MM.1S (cell line): ENCODE results near the gene NDEL1.

Source experiments
- DNase-seq: peaks from one replicate; pipeline ENCODE4 v3.0.0-alpha.2; 2015
- H2AFZ ChIP-seq: fragments of 300-600 bp; sonication (generic); 2 replicates; pipeline ENCODE4 v1.6.0; 2016; ENCODE audit warnings: antibody characterized with exemption, low read length
- H3F3A ChIP-seq: fragments of 300-600 bp; sonication (generic); 2 replicates; pipeline ENCODE4 v1.6.1; 2016; ENCODE audit warnings: mild to moderate bottlenecking, antibody characterized with exemption, low read length, moderate library complexity, mixed read lengths; ENCODE audit not compliant: insufficient read depth
- H3K27ac ChIP-seq: fragments of 300-600 bp; sonication (generic); 2 replicates; pipeline ENCODE4 v1.5.1; 2016; ENCODE audit warnings: mild to moderate bottlenecking, low read length
- H3K27me3 ChIP-seq: fragments of 300-600 bp; sonication (generic); replicated peaks from 2 replicates; pipeline ENCODE4 v1.6.0; 2016; ENCODE audit warnings: low read length; ENCODE audit not compliant: insufficient read depth
- H3K36me3 ChIP-seq: fragments of 300-600 bp; sonication (generic); replicated peaks from 2 replicates; pipeline ENCODE4 v1.6.1; 2016; ENCODE audit warnings: mild to moderate bottlenecking, low read length, mixed read lengths; ENCODE audit not compliant: insufficient read depth
- H3K4me1 ChIP-seq: fragments of 300-600 bp; sonication (generic); 2 replicates; pipeline ENCODE4 v1.6.1; 2016; ENCODE audit warnings: low read length, mixed read lengths
- H3K4me2 ChIP-seq: fragments of 300-600 bp; sonication (generic); 2 replicates; pipeline ENCODE4 v1.6.0; 2016; ENCODE audit warnings: low read depth, low read length
- H3K4me3 ChIP-seq: fragments of 300-600 bp; sonication (generic); 2 replicates; pipeline ENCODE4 v1.5.1; 2016; ENCODE audit warnings: low read length, mixed read lengths
- H3K79me2 ChIP-seq: fragments of 300-600 bp; sonication (generic); 2 replicates; pipeline ENCODE4 v1.6.1; 2016; ENCODE audit warnings: mixed run types, low read length, mixed read lengths
- H3K9ac ChIP-seq: fragments of 300-600 bp; sonication (generic); 2 replicates; pipeline ENCODE4 v1.6.1; 2016; ENCODE audit warnings: low read length, mixed read lengths
- H3K9me2 ChIP-seq: fragments of 300-600 bp; sonication (generic); replicated peaks from 2 replicates; pipeline ENCODE4 v1.6.1; 2016; ENCODE audit warnings: mild to moderate bottlenecking, low read length, mixed read lengths; ENCODE audit not compliant: insufficient read depth
- H3K9me3 ChIP-seq: fragments of 300-600 bp; sonication (generic); replicated peaks from 2 replicates; pipeline ENCODE4 v1.6.1; 2016; ENCODE audit warnings: mild to moderate bottlenecking, low read length, mixed read lengths; ENCODE audit not compliant: insufficient read depth
- H4K20me1 ChIP-seq: fragments of 300-600 bp; sonication (generic); 2 replicates; pipeline ENCODE4 v1.6.1; 2016; ENCODE audit warnings: mild to moderate bottlenecking, low read length, moderate library complexity, mixed read lengths; ENCODE audit not compliant: insufficient read depth
- CTCF ChIP-seq: fragments of 300-600 bp; sonication (generic); IDR thresholded peaks from 2 replicates; pipeline ENCODE4 v1.5.1; 2016; ENCODE audit warnings: antibody characterized with exemption, low read length, mixed read lengths
- EZH2 ChIP-seq: fragments of 300-600 bp; sonication (generic); optimal IDR thresholded peaks from 2 replicates; pipeline ENCODE3; 2017; ENCODE audit warnings: low read depth, mild to moderate bottlenecking, antibody characterized with exemption, low read length, mixed read lengths
- EZH2phosphoT487 ChIP-seq: fragments of 300-600 bp; sonication (generic); IDR thresholded peaks from 2 replicates; pipeline ENCODE4 v1.6.1; 2018; ENCODE audit warnings: antibody characterized with exemption, low read length

Gene NDEL1

GRCh38 chr17:8470447-8471047, 34.9 kb downstream of the NDEL1 start:
- H3K79me2 ChIP-seq, result peaks cover 11% of the 10 kb centered on the region
- H4K20me1 ChIP-seq, result no peaks in the 10 kb centered on the region
- H3K9ac ChIP-seq, result no peak overlapping the region
- H3K9me2 ChIP-seq, result no peaks in the 10 kb centered on the region
- TF ChIP-seq CTCF, result no peak
- TF ChIP-seq EZH2, result no peak
- TF ChIP-seq EZH2phosphoT487, result no peak
- H3K27ac ChIP-seq, result no peak overlapping the region
- H3F3A ChIP-seq, result no peaks in the 10 kb centered on the region
- H3K36me3 ChIP-seq, result peaks cover 10% of the 10 kb centered on the region
- no peaks in the 10 kb centered on the region for H3K9me3 ChIP-seq
- H3K4me3 ChIP-seq, result no peak overlapping the region
- no peak for DNase-seq
- no peak overlapping the region for H2AFZ ChIP-seq
- no peak overlapping the region for H3K4me2 ChIP-seq
- no peaks in the 10 kb centered on the region for H3K4me1 ChIP-seq
- no peaks in the 10 kb centered on the region for H3K27me3 ChIP-seq

- Histone ChIP-seq H3K4me3 (no peak overlapping the region), H3F3A (no peaks in the 10 kb centered on the region), H3K36me3 (peaks cover 11% of the 10 kb centered on the region; the same call in 1 of the 2 replicates), H3K4me2 (no peak overlapping the region), H3K79me2 (peaks cover 3% of the 10 kb centered on the region; the same call in 1 of the 2 replicates), H3K27me3 (no peaks in the 10 kb centered on the region), H3K27ac (no peak overlapping the region), H2AFZ (no peak overlapping the region), H4K20me1 (no peaks in the 10 kb centered on the region), H3K9me2 (no peaks in the 10 kb centered on the region), H3K9me3 (no peaks in the 10 kb centered on the region), H3K4me1 (no peaks in the 10 kb centered on the region), H3K9ac (no peak overlapping the region)
- TF ChIP-seq CTCF (no peak), EZH2 (no peak), EZH2phosphoT487 (no peak)
- DNase-seq, result no peak
Measured at GRCh38 chr17:8472663-8473062, 37.0 kb downstream of the NDEL1 start.

GRCh38 chr17:8473451-8474192, 37.9 kb downstream of the NDEL1 start:
- Histone ChIP-seq H3K79me2 (peaks cover 3% of the 10 kb centered on the region; the same call in 1 of the 2 replicates), H3K4me2 (no peak overlapping the region), H3K36me3 (0 out of 2 replicates have a peak, but pooled peaks cover 11% of the 10 kb centered on the region), H3K27me3 (no peaks in the 10 kb centered on the region), H3F3A (no peaks in the 10 kb centered on the region), H3K4me3 (no peak overlapping the region), H4K20me1 (no peaks in the 10 kb centered on the region), H3K9me3 (no peaks in the 10 kb centered on the region), H3K27ac (no peak overlapping the region), H3K9me2 (no peaks in the 10 kb centered on the region), H3K9ac (no peak overlapping the region), H3K4me1 (no peaks in the 10 kb centered on the region), H2AFZ (no peak overlapping the region)
- TF ChIP-seq CTCF (no peak), EZH2 (no peak), EZH2phosphoT487 (no peak)
- no peak for DNase-seq
